ENCODE measurements around the gene FGF1.

The FGF1 gene

GRCh38 chr5:142688281-142688989 is 2.5 kb upstream of the FGF1 start:
- H3K9me3 Mint-ChIP-seq = no peaks in the 10 kb centered on the region
- H3K27me3 Mint-ChIP-seq = peaks cover 9% of the 10 kb centered on the region
- H3K27ac Mint-ChIP-seq = no peak overlapping the region
- H3K36me3 Mint-ChIP-seq (ENCODE audit: low read depth) = no peaks in the 10 kb centered on the region
- intact Hi-C loops (cut with micrococcal nuclease) = no loop called here
- peaks cover 6% of the 10 kb centered on the region for H3K4me1 Mint-ChIP-seq (ENCODE audit: low read depth)
- no peak overlapping the region for H3K4me3 Mint-ChIP-seq

- no peaks in the 10 kb centered on the region for H3K9me3 Mint-ChIP-seq
- H3K4me1 Mint-ChIP-seq (ENCODE audit: low read depth) = no peaks in the 10 kb centered on the region
- H3K27ac Mint-ChIP-seq = no peak overlapping the region
- H3K27me3 Mint-ChIP-seq = peaks cover 9% of the 10 kb centered on the region
- no peak overlapping the region for H3K4me3 Mint-ChIP-seq
- H3K36me3 Mint-ChIP-seq (ENCODE audit: low read depth) = no peaks in the 10 kb centered on the region
- intact Hi-C loops (cut with micrococcal nuclease) = no loop called here
These were observed 1.1 kb upstream of the FGF1 start for GRCh38 chr5:142686968-142687367.

DNA sequence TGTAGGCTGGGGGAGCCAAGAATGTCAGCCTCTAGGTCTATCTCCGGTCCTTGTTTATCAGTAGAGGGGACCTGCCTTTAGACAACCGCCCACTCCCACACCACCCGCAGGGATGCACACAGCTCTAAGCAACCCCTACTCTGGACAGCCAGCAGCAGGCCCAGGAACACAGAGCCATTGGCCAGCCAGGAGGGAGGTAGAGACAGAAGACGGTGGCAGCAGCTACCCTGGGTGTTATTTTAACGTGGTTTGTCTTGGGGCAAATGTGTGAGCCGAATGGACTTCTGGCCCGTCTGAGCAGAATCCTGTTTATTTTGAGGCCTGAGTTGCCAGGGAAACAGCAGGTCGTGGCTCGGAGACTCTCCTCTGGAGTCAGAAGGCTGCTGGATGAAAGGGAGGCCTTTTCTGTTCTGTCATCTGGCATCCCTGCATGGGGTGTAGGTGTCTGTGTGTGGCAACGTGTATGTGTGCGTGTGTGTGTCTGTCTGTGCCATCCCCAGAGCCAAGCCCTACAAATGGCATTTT is 382 bp upstream of the FGF1 start:
- Mint-ChIP-seq H3K27me3 (peaks cover 9% of the 10 kb centered on the region), H3K4me1 (ENCODE audit: low read depth) (no peaks in the 10 kb centered on the region), H3K4me3 (no peak overlapping the region), H3K36me3 (ENCODE audit: low read depth) (no peaks in the 10 kb centered on the region), H3K27ac (no peak overlapping the region), H3K9me3 (no peaks in the 10 kb centered on the region)
- intact Hi-C loops (cut with micrococcal nuclease) = no loop called here

GRCh38 chr5:142684508-142685041 is 1.3 kb downstream of the FGF1 start:
- intact Hi-C loops (cut with micrococcal nuclease) = no loop called here
- no peak overlapping the region for H3K27ac Mint-ChIP-seq
- no peaks in the 10 kb centered on the region for H3K4me1 Mint-ChIP-seq (ENCODE audit: low read depth)
- H3K9me3 Mint-ChIP-seq = no peaks in the 10 kb centered on the region
- H3K36me3 Mint-ChIP-seq (ENCODE audit: low read depth) = no peaks in the 10 kb centered on the region
- peaks cover 7% of the 10 kb centered on the region for H3K27me3 Mint-ChIP-seq
- no peak overlapping the region for H3K4me3 Mint-ChIP-seq

- intact Hi-C loops (cut with micrococcal nuclease) = no loop called here
These were observed 1.9 kb downstream of the FGF1 start for GRCh38 chr5:142683881-142684505.

GRCh38 chr5:142683116-142683515 is 2.8 kb downstream of the FGF1 start:
- intact Hi-C loops (cut with micrococcal nuclease) = no loop called here
- Mint-ChIP-seq H3K27ac (no peak overlapping the region), H3K9me3 (no peaks in the 10 kb centered on the region), H3K36me3 (ENCODE audit: low read depth) (no peaks in the 10 kb centered on the region), H3K27me3 (peaks cover 4% of the 10 kb centered on the region), H3K4me1 (ENCODE audit: low read depth) (no peaks in the 10 kb centered on the region), H3K4me3 (no peak overlapping the region)

More at GRCh38 chr5:142683881-142684505, 1.9 kb downstream of the FGF1 start:
- Mint-ChIP-seq H3K4me1 (ENCODE audit: low read depth) (no peaks in the 10 kb centered on the region), H3K9me3 (no peaks in the 10 kb centered on the region), H3K27ac (no peak overlapping the region), H3K36me3 (ENCODE audit: low read depth) (no peaks in the 10 kb centered on the region), H3K4me3 (no peak overlapping the region), H3K27me3 (peaks cover 5% of the 10 kb centered on the region)

DNA sequence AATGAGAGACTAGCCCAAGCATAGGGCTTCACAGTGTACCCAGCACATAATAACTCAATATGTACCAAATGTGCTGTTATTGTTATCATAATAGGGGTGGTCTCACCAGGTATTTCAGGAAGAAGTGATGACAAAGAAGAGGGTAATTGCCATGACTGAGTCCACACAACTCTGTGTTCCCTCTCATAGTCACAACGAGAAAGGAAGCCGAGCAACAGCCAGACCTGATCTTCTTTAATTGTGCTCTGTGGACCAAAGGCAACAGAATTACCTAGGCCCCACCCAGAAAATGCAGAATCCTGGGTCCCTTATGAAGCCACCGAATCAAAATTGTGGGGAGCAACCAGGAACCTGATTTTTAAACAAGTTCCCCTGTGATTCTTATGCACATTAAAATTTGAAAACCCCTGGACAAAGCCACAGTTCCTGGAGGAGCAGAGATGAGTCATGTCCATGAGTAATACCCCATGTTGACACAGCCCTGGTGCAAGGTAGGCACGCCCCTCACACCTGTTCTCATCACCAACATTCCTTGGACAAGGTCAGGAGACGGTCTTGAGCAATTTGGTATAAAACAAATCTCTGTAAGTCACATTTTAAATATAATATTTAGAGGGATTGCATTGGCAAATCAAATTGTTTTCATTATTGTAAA is 5.2 kb downstream of the FGF1 start:
- Mint-ChIP-seq H3K36me3 (ENCODE audit: low read depth) (no peaks in the 10 kb centered on the region), H3K4me3 (no peak overlapping the region), H3K4me1 (ENCODE audit: low read depth) (no peaks in the 10 kb centered on the region), H3K9me3 (no peaks in the 10 kb centered on the region), H3K27ac (no peak overlapping the region), H3K27me3 (peaks cover 8% of the 10 kb centered on the region)
- intact Hi-C loops (cut with micrococcal nuclease) = no loop called here

- Mint-ChIP-seq H3K27ac (no peak overlapping the region), H3K4me3 (no peak overlapping the region), H3K9me3 (no peaks in the 10 kb centered on the region), H3K4me1 (ENCODE audit: low read depth) (no peaks in the 10 kb centered on the region), H3K27me3 (peaks cover 8% of the 10 kb centered on the region), H3K36me3 (ENCODE audit: low read depth) (no peaks in the 10 kb centered on the region)
- intact Hi-C loops (cut with micrococcal nuclease) = no loop called here
These were observed 6.1 kb downstream of the FGF1 start for GRCh38 chr5:142679744-142680143.

GRCh38 chr5:142678529-142678928 is 7.4 kb downstream of the FGF1 start:
- Mint-ChIP-seq H3K27ac (no peak overlapping the region), H3K4me3 (no peak overlapping the region), H3K4me1 (ENCODE audit: low read depth) (no peaks in the 10 kb centered on the region), H3K9me3 (no peaks in the 10 kb centered on the region), H3K27me3 (peaks cover 8% of the 10 kb centered on the region), H3K36me3 (ENCODE audit: low read depth) (no peaks in the 10 kb centered on the region)
- intact Hi-C loops (cut with micrococcal nuclease) = no loop called here

DNA sequence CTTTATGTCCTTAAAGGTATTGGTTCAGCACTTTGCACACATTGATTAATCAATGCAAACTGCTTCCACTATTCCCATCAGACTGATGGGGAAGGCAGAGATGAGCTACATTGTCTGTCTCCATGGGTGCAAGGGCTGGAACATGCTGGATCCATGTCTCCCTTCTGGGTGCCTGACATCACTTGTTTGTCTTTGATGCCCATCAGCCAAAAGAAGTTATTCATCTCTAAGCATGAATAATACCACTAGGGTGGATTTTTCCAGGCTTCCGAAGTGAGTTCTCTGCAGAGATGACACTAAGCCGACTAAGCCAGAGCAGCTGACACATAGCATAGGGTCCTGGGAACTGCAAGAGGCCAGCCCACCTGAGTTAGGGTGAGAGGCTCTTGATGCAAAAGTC is 8.7 kb downstream of the FGF1 start:
- Mint-ChIP-seq H3K4me1 (ENCODE audit: low read depth) (no peaks in the 10 kb centered on the region), H3K9me3 (no peaks in the 10 kb centered on the region), H3K4me3 (no peak overlapping the region), H3K27ac (no peak overlapping the region), H3K27me3 (peaks cover 8% of the 10 kb centered on the region), H3K36me3 (ENCODE audit: low read depth) (no peaks in the 10 kb centered on the region)
- intact Hi-C loops (cut with micrococcal nuclease) = no loop called here

DNA sequence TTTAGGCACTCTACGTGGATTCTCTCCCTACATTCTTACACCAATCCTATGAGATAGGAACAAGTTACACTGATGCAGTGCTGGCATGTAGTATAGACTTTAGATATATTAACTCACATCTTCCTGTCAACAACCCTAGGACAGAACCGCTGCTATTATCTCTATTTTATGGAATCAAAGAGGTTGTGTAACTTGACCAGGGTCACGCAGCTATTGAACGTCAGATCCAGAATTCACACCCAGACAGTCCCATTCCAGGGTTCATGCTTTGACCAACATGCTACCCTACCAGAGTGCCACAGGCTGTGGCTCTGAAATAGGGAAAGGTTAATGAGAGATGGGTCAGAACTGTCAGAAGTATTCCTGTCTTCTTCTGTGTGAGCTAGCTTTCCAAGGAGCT is 9.6 kb downstream of the FGF1 start:
- Mint-ChIP-seq H3K4me1 (ENCODE audit: low read depth) (no peaks in the 10 kb centered on the region), H3K27ac (no peak overlapping the region), H3K36me3 (ENCODE audit: low read depth) (no peaks in the 10 kb centered on the region), H3K9me3 (no peaks in the 10 kb centered on the region), H3K4me3 (no peak overlapping the region), H3K27me3 (peaks cover 8% of the 10 kb centered on the region)
- intact Hi-C loops (cut with micrococcal nuclease) = no loop called here

GRCh38 chr5:142674531-142675469 is 11.1 kb downstream of the FGF1 start:
- Mint-ChIP-seq H3K9me3 (no peaks in the 10 kb centered on the region), H3K27ac (no peak overlapping the region), H3K36me3 (ENCODE audit: low read depth) (no peaks in the 10 kb centered on the region), H3K4me3 (no peak overlapping the region), H3K27me3 (peaks cover 8% of the 10 kb centered on the region), H3K4me1 (ENCODE audit: low read depth) (no peaks in the 10 kb centered on the region)
- intact Hi-C loops (cut with micrococcal nuclease) = no loop called here

DNA sequence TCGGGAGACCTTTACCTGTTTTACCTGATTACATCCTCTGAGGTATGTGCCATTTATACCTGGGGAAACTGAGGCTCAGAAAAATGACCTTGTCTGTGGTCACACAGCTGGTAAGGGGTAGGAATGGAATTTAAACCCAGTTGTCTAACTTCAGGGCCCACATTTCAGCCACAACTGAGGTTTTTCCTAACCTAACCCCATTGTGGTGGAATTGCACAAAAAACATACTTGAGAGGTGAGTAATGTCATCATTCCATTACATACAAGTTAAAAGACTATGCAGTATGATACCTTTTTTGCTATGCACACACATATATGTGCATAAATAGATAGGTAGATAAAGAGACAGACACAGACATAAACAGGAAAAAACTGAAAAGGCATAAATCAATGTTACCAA is 14.1 kb downstream of the FGF1 start:
- Mint-ChIP-seq H3K36me3 (ENCODE audit: low read depth) (no peaks in the 10 kb centered on the region), H3K4me3 (no peak overlapping the region), H3K27ac (no peak overlapping the region), H3K27me3 (peaks cover 2% of the 10 kb centered on the region), H3K4me1 (ENCODE audit: low read depth) (no peaks in the 10 kb centered on the region), H3K9me3 (no peaks in the 10 kb centered on the region)
- intact Hi-C loops (cut with micrococcal nuclease) = no loop called here
